SH-SY5Y (cell line): ENCODE results near the gene PIKFYVE.

Experiments used
- GATA2 ChIP-seq: IDR thresholded peaks from 2 replicates; pipeline ENCODE4 v1.6.1; 2011; ENCODE audit warnings: mild to moderate bottlenecking, low read depth, low read length
- GATA3 ChIP-seq: IDR thresholded peaks from 2 replicates; pipeline ENCODE4 v1.6.1; 2011; ENCODE audit warnings: low read depth, mild to moderate bottlenecking, low read length, moderate library complexity

- TF ChIP-seq GATA3 (no peak), GATA2 (no peak)
Observed at GRCh38 chr2:208360259-208361076, 94.4 kb downstream of the PIKFYVE start.
